Measurements from ENCODE around the gene CRYBG1.
A peak's percentile ranks its signal among the peaks of the same experiment; 100 is the strongest.

The CRYBG1 gene

GRCh38 chr6:106518748-106519147, 158.2 kb downstream of the CRYBG1 start:
- TF ChIP-seq POLR2A (IDR thresholded peaks at IDR 0.05; ENCODE audit: extremely low read depth, insufficient read length) (no peak), MYC (IDR thresholded peaks at IDR 0.05; ENCODE audit: low read depth, low read length) (no peak), CTCF (IDR thresholded peaks at IDR 0.05; ENCODE audit: low read depth, low read length) (no peak), MAX (IDR thresholded peaks at IDR 0.05; ENCODE audit: low read depth, low read length) (no peak)
- peak overlapping the region; percentile 67 for H3K4me3 ChIP-seq (ENCODE audit: low read depth, low read length)
- DNase-seq (ENCODE audit: low read depth), result no peak

- TF ChIP-seq POLR2A (IDR thresholded peaks at IDR 0.05; ENCODE audit: extremely low read depth, insufficient read length) (peak; percentile 46), MAX (IDR thresholded peaks at IDR 0.05; ENCODE audit: low read depth, low read length) (0 out of 2 replicates have a peak, but pooled peaks have one; percentile 36), CTCF (IDR thresholded peaks at IDR 0.05; ENCODE audit: low read depth, low read length) (no peak), MYC (IDR thresholded peaks at IDR 0.05; ENCODE audit: low read depth, low read length) (peak; percentile 64)
- peak overlapping the region; percentile 67 for H3K4me3 ChIP-seq (ENCODE audit: low read depth, low read length)
- peak; percentile 97 for DNase-seq (ENCODE audit: low read depth)
Measured at GRCh38 chr6:106519460-106520394, 159.2 kb downstream of the CRYBG1 start.

- H3K4me3 ChIP-seq (ENCODE audit: low read depth, low read length), result peak overlapping the region; percentile 57
- DNase-seq (ENCODE audit: low read depth), result peak; percentile 88
- TF ChIP-seq MYC (IDR thresholded peaks at IDR 0.05; ENCODE audit: low read depth, low read length), result no peak; the same call in 1 of the 2 replicates
- TF ChIP-seq POLR2A (IDR thresholded peaks at IDR 0.05; ENCODE audit: extremely low read depth, insufficient read length), result no peak
- no peak for TF ChIP-seq MAX (IDR thresholded peaks at IDR 0.05; ENCODE audit: low read depth, low read length)
- TF ChIP-seq CTCF (IDR thresholded peaks at IDR 0.05; ENCODE audit: low read depth, low read length), result no peak
Measured at GRCh38 chr6:106520711-106521401, 160.3 kb downstream of the CRYBG1 start.

- peak; percentile 78 for DNase-seq (ENCODE audit: low read depth)
- H3K4me3 ChIP-seq (ENCODE audit: low read depth, low read length), result peak overlapping the region; percentile 57
- TF ChIP-seq MAX (IDR thresholded peaks at IDR 0.05; ENCODE audit: low read depth, low read length), result no peak
Measured at GRCh38 chr6:106522562-106523250, 162.2 kb downstream of the CRYBG1 start.

- peak overlapping the region; percentile 56 for H3K4me3 ChIP-seq (ENCODE audit: low read depth, low read length)
- peak; percentile 25 for DNase-seq (ENCODE audit: low read depth)
- TF ChIP-seq POLR2A (IDR thresholded peaks at IDR 0.05; ENCODE audit: extremely low read depth, insufficient read length), result no peak
Measured at GRCh38 chr6:106525107-106525881, 164.8 kb downstream of the CRYBG1 start.

- TF ChIP-seq CTCF (IDR thresholded peaks at IDR 0.05; ENCODE audit: low read depth, low read length) (no peak), MYC (IDR thresholded peaks at IDR 0.05; ENCODE audit: low read depth, low read length) (no peak), MAX (IDR thresholded peaks at IDR 0.05; ENCODE audit: low read depth, low read length) (no peak)
- no peak for DNase-seq (ENCODE audit: low read depth)
Measured at GRCh38 chr6:106525882-106526275, 165.4 kb downstream of the CRYBG1 start.

More at GRCh38 chr6:106525882-106526275, 165.4 kb downstream of the CRYBG1 start:
- H3K4me3 ChIP-seq (ENCODE audit: low read depth, low read length), result no peak overlapping the region
